Left renal cortex interstitium (tissue), 4 donors: ENCODE data around the gene CCL4. TPM values are rescaled to one million over a fixed set of nuclear protein-coding genes. Genes with fewer than 3 reads are reported as not detected.
"Not testable (repeated sequence)": the region's sequence is repeated elsewhere in the genome, so short reads cannot be mapped to it uniquely, and the experiment has no call there.

ENCODE experiments used
- DNase-seq, 4 donors: peaks; one replicate each; pipeline ENCODE4 v3.0.0-alpha.2; 2013; ENCODE audit warnings: low read depth in 4 of 4, low spot score in 2 of 4, missing footprints in 1 of 4
- polyA plus RNA-seq, 4 donors: library from polyadenylated mRNA; unstranded; fragments of 120-200 nt; gene quantifications; one replicate each; pipeline ENCODE4 v1.2.1, GENCODE V29; 2013; ENCODE audit not compliant: insufficient read length in 4 of 4

CCL4 gene
- polyA plus RNA-seq, 4 donors = 0.24 to 4.9 (median 0.57) TPM

DNA sequence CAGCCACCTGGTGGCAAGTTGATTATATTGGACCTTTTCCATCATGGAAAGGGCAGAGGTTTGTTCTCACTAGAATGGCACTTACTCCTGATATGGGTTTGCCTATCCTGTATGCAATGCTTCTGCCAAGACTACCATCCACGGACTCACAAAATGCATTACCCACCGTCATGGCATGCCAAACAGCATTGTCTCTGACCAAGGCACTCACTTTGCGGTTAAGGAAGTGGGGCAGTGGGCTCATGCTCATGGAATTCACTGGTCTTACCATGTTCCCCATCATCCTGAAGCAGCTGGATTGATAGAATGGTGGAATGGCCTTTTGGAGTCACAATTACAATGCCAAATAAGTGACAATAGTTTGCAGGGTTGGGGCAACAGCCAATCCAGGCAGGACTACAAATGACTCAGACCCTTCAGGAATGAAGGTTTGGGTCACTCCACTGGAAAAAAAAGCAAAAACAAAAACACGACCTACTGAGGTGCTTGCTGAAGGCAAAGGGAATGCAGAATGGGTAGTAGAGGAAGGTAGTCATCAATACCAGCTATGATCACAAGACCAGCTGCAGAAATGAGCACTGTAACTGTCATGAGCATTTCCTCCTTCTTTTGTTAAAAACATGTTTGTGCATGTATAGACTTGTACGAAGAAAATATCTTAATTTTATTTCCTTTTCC is 11.5 kb downstream of the CCL4 start:
- not testable (repeated sequence) for DNase-seq

DNA sequence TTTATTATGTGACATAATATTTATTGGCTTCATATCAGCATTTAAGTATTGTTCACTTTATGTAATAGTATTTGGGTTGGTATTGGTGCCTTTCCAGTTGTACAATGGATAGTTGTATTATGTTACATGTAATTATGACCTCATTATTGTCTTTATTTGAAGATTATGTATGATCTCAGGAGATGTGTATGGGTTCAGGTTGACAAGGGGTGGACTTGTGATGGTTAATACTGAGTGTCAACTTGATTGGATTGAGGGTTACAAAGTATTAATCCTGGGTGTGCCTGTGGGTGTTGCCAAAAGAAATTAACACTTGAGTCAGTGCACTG is 12.0 kb downstream of the CCL4 start:
- DNase-seq = not testable (repeated sequence)

DNA sequence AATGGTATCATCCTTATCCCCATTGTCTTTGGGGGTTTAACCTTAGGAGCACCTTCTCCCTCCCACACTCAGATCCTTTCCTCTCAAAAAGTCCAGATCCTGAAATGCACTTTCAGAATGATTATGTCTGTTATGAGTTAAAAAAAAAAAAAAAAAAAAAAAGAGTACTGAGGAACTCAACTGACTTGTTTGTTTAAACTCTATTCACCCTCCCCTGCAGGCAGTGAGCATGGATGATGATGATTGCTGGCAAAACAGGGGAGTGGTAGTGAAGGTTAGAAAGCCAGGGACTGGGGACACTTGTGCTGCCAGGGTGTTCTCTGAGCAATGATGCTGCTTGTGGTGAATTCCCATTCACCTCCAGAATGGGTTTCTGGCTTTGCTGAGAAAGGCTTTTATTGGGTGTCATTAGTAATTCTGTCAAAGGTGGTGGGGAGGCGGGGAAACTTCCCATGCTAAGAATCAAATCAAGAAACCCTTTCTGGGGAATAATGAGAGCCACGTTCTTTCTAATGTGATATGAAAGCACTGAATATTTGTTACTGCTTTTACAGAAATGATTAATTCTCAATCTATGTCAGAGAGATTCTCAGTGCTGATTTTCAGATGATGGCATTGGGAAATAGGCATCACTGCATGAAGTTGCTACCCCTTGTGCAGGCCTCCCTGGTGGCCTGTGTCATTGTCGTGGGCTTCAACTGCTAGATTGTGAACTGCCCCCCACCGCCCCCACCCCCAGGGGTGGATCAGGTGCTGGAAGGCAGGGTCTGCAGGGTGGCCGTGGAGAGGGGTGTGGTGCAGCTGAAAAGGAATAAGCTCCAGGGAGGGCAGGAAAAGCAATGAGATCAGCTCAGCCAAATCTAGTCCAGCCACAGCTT is 14.1 kb downstream of the CCL4 start:
- no peak for DNase-seq

DNA sequence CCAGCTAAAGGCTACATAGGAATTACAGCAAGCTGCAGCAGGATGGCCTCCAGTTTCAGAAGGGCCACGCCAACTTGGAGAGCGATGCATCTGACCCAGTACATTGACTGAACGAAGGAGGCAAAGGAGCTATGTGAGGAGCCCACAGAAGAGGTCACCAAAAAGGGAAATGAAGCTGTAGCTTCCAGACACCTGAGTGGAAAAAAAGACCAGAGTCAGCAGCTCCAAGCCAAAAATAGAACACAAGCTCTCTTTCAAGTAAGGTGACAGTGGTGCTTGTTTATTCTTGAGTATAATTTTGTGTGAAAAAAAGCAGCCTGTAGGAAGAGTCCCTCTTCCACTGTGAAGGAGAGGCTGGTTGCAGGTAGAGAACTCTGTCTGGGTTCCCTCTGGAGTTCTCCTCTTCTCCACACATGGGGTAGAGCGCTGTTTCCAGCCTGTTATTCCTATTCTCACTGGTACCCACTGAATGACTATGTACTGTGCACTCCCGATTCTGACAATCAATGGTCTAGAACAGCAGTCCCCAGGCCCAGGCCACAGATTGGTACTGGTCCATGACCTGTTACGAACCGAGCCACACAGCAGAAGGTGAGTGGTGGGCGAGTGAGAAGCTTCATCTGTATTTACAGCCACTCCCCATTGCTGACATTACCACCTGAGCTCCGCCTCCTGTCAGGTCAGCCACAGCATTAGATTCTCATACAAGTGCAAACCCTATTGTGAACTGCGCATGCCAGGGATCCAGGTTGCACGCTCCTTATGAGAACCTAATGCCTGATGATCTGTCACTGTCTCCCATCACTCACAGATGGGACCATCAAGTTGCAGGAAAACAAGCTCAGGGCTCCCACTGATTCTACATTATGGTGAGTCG is 15.1 kb downstream of the CCL4 start:
- no peak for DNase-seq

DNA sequence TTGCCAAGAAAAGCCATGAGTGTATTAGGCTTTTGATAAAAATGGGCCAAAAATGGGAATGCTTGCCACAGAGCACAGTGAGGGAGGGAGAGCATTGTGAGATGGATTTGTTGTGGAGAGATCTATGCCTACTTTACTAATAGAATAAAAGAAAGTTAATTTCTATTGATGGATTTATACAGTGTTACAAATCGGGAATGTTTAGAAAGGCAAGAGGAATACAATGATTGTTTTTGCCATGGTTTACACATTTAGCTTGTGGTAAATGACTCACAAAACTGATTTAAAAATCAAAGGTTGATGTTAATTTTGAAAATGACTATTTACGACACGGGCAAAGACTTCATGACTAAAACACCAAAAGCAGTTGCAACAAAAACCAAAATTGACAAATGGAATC is 16.6 kb downstream of the CCL4 start:
- no peak for DNase-seq

DNA sequence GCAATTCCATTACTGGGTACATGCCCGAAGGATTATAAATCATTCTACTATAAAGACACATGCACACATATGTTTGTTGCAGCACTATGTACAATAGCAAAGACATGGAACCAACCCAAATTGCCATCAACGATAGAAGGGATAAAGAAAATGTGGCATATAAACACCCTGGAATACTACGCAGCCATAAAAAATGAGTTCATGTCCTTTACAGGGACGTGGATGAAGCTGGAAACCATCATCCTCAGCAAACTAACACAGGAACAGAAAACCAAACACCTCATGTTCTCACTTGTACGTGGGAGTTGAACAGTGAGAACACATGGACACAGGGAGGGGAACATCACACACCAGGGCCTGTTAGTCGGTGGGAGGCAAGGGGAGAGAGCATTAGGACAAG is 17.5 kb downstream of the CCL4 start:
- DNase-seq = not testable (repeated sequence)

DNA sequence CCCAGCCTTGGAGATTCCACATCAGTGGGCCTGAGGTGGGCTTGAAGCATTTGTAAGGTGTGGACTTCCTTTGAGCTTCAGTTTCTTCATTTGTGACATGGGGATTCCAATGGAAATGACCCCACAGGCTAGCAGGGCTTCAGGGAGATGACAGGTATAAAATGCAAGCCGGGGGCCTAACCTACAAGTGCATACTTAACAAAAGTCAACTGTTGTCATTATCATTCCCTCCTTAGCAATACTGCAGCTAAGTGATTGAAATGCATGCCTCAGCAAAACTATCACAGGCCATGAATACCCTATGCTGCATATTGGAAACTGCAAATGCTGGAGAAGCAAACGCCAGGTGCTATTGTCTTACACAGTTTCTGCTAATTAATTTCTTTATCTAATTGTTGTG is 19.8 kb downstream of the CCL4 start:
- DNase-seq = no peak

DNA sequence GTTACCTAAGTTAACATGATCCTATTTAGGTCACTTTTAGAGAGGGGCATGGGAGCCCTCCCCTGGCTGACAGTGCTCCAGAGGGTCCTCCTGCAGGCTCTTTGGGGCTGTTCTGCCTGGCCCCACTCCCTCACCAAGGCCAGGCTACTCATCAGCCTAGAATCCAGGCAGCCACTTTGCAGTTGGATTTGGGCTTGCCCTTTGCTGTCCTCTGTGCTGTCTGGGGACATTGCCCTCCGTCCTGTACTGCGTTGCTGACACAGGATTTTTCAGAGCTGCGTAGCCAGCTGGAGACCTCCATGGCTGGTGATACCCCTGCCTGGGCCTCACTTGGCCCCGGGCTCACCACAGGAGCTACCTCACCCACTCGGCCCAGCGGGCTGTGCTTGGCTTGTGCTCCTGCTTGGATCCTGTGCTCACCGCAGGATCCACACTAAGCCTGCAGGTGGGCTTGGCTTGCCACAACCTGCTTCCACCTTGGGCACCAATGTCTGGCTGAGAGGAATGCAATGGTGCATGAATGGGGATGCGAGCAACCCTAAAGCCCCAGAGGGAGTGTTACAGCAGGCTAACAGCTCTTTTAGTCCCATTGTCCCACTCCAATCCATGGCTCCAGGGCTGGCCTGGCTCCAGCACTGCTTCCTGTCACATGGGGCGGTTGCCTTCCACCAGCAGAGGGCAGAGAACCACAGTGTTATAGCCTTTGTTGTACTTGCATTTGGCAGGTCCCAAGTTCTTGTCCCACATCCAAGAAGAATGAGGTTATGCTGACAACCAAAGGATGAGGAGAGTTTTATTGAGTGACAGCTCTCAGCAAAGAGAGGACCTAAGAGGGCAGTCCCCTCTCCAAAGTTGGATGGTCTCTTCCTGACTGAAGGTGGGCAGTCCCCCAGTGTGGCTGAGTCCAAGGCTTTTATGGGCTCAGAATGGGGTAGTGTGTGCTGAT is 21.5 kb downstream of the CCL4 start:
- no peak for DNase-seq

DNA sequence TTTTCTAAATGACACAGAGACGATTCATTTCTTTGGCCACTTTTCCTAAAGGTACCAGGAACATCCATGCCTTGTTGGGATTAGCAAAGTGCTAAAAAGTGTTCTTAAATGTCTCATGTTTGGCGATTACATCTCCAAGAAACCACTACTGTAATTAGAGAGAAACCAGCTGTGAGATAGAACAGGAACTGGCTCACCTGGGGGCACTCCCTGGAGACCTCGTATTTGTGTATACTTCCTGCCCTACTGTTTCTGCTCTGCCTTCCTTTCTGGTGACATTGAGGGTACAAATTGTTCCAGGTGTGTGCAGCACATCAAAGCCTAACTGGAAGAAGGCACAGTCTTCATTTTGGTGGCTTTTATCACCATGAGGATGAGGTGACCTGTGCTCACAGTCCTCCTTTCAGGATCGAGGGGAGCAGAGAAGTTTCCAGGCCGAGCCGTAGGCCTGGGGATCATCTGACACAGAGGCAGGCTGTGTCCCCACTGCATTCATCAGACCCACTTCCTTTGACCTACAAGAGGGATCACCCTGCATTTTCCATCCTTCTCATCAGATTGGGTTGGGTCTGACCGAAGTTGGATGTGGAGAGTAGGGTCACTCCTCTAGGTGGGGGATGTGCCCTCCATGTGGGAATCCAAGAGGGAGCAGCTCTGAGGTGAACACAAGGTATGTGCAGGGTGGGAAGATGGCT is 23.7 kb downstream of the CCL4 start:
- DNase-seq = no peak

DNA sequence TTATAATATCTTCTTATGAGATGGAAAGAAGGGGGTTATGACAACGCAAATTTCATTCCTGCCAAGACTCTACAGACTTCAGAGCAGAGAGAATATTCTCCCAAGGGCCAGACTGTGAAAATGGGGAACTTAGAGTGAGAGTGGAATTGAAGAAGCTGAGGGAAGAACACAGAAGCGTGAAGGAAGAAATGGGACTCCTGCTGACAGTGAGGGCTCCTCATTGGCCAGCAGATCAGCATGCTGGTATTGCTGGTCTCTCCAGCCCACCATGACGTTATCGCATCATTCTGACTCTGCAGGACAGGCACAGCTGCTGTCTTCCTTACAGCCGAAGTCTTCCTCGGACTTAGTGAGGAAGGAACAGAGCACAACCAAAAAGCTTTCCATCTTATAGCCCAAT is 24.3 kb downstream of the CCL4 start:
- no peak for DNase-seq

DNA sequence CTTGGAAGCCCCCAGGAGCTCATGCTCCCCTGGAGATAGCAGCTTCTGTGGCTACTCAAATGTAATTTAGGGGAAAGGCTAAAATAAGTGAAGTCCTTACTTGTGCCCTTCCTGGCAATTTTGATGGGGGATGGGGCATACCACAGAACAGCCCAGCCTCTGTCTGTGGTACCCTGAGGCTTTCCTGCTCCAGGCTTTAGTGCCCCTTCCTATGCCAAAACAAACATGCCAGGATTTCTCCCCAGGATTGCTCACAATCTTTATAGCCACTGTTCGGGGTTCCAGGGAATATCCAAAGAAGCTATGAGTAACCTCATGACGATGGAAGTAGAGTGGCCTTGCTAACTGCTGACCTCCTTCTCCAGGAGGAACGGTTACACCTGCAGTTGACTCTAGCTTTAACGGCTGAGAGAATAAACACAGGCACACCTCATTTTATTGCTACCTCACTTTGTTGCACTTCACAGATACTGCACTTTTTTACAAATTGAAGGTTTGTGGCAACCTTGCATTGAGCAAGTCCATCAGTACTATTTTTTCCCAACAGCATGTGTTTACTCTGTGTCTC is 24.9 kb downstream of the CCL4 start:
- no peak for DNase-seq

DNA sequence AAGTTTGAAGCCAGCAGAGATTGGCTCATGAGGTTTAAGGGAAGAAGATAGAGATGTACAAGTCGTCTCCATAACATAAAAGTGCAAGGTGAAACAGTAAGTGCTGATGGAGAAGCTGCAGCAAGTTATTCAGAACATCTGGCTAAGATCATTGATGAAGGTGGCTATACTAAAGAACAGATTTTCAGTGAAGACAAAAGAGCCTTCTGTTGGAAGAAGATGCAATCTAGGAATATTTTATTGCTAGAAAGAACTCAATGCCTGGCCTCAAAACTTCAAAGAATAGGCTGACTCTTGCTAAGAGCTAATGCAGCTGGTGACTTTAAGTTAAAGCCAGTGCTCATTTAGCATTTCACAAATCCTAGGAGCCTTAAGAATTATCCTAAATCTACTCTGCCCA is 26.0 kb downstream of the CCL4 start:
- DNase-seq = no peak

DNA sequence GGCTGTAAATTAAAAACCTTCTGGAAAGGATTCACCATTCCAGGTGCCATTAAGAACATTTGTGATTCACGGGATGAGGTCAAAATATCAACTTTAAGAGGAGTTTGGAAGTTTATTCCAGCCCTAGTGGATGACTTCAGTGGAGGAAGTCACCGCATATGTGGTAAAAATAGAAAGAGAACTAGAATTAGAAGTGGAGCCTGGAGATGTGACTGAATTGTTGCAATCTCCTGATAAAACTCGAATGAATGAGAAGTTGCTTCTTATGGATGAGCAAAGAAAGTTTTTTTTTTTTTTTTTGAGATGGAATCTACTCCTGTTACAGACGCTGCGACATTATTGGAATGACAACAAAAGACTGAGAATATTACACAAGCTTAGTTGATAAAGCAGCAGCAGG is 26.7 kb downstream of the CCL4 start:
- DNase-seq = no peak

DNA sequence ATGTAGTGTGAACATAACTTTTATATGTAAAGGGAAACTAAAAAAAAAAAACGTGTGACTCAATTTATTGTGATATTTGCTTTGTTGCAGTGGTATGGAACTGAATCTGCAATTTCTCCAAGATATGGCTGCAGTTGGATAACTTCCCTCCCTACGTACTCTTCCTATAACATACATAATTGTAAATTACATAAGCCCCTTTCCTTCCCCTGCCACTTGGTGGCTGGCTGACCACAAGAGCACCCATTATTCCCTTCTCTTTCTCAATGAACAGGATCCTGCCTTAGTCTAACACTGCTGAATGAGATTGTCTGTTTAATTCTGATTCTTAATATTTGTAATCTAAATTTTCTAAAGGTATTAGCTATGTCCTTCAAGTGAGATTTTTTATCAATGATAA is 27.8 kb downstream of the CCL4 start:
- DNase-seq = no peak

DNA sequence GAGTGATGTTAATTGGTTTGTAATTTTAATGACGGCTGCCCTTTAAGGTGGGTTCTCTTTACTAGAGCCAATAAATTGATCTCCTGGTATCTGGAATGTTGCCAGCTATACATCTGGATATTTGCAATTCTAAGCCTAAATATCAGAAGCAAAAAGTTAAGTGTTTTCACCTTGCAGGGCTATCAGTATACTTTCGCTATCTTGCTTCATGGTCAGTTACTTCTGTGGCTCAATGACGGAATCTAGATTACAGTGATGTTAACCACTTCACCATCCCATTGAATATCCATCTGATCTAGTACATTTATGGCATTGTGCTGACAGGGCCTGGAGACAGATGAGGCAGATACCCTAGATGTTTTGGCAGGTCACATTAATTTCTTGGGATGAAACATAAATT is 28.3 kb downstream of the CCL4 start:
- no peak for DNase-seq

DNA sequence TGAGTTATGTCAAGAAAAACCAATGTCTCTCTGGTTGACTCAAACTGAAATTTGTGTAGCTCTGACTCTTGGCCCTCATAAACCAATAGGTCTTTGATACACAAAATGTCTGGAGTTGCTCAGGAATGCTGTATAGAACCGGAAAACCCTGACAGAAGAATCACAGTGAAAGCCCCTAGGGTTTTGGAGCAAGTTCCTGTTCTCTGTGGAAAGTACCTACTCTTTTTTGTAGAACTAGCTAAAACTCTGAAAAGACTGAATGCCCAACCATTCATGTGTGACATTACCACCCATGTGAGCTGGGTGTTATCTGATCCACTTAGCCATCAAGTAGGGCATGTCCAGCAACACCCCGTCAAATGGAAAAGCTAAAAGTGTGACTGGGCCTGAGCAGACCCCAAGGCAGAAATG is 28.8 kb downstream of the CCL4 start:
- peak in 2 of 4 donors; percentile 6 to 17 for DNase-seq

DNA sequence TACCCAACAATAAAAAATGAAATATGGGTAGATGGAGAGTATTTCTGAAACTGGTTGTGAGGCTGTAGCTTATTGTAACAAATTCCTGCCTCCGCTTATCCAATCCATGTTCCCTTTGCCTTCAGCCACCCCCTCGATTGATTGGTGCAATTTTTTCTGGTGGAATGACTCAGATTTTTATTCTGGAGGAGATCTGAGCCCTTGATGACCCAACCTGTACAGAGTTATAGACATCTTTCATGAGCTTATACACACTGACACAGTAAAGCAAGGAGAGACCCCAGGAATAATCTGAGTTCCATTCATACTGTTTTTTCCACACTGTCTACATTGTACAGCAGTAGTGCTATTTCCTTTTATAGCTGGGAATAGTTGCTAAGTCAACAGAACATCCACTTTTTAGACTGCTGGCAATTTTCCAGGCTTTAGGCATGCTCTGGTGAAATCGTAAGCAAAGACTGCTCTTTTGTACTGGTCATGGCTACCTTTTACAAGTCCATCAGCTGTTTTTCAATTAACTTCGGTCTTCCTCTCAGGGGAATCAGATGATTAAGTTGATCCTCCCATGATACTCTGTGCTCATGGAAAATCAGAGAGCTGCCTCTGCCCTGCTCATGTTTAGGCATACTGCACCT is 30.1 kb downstream of the CCL4 start:
- DNase-seq = peak in 3 of 4 donors; percentile 3 to 70 (median 14)

DNA sequence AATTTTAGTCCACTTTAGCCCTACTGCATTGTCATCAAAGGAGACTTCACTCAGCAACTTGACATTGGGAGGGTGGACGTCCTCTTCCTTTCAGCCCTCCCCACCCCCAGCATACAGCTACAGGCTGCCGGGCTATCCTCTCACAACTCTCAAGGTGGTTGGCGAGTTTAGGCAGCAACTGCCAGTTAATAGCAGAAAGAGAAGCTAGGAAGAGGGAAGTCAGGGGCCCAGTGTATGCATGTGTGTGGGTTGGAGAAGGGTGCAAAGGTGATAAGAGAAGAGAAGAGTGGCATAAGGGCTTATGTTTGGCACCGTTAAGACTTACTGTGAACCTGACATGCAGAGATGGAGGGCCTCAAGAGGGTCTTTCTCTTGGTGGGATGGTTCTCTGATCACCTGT is 31.8 kb downstream of the CCL4 start:
- DNase-seq = no peak

DNA sequence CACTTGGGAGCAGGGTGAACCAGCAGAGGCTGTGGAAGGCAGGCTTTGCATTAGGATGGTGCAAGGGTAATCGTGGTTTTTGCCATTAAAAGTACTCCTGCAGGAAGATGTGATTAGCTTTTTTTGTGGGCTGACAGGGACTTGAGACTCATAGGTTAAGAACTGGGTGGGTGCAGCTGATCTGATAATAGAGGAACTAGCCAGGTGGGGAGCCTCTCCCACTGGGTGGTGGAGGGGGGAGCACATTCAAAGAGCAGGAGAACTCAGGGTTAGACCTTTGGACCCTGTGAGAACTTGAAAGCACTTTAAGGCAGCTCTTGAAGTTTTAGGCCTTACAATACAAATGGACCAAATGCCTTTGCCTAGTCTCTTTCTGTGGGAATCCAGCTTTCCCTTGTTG is 32.4 kb downstream of the CCL4 start:
- no peak for DNase-seq
